Erythroblast (primary cell): ENCODE data around the gene CYP2A13.
"Not testable (repeated sequence)": the region's sequence is repeated elsewhere in the genome, so short reads cannot be mapped to it uniquely, and the experiment has no call there.

Source experiments
- GATA1 ChIP-seq: IDR thresholded peaks from 2 replicates; pipeline ENCODE4 v1.6.1; 2011; ENCODE audit warnings: low read depth, mild to moderate bottlenecking, control low read depth, low read length, moderate library complexity
- POLR2A ChIP-seq: IDR thresholded peaks from 2 replicates; pipeline ENCODE4 v1.6.1; 2011; ENCODE audit warnings: mild to moderate bottlenecking, low read length

- not testable (repeated sequence) for TF ChIP-seq POLR2A, GATA1
Observed at GRCh38 chr19:41122846-41123245, 34.6 kb downstream of the CYP2A13 start.
